HCT116 (cell line): Measurements from ENCODE around the gene RPS6KA6. TPM values are rescaled to one million over a fixed set of nuclear protein-coding genes. Genes with fewer than 3 reads are reported as not detected.

Experiments
- ATAC-seq: fragments of 200-7000 bp; cut with Tn5 transposase; 2 replicates; pipeline ENCODE4 v1.9.1; 2020; ENCODE audit warnings: mild to moderate bottlenecking, moderate library complexity
- BruUV-seq: library from RNA; stranded (reverse); fragments of 400-500 nt; replicated peaks from 2 replicates; lab custom pipeline; 2021; lab: Mats Ljungman, UMichigan
- CTCF ChIA-PET: fragments of 300-600 bp; sonication (Branson Sonifier 250); formaldehyde crosslinking; loops from one replicate; lab custom pipeline; 2021; ENCODE audit warnings: antibody characterized with exemption; lab: Charles Lee
- POLR2A ChIA-PET: fragments of 300-600, 350-600 bp; sonication (Branson Sonifier 250); formaldehyde crosslinking; loops from one replicate; lab custom pipeline; 2021; ENCODE audit warnings: antibody characterized with exemption; lab: Charles Lee
- RAD21 ChIA-PET, 2 experiments: fragments of 300-600 bp; sonication (Branson Sonifier 250); formaldehyde crosslinking; loops; one replicate each; lab custom pipeline; 2023; ENCODE audit warnings: low total read pairs in 2 of 2; ENCODE audit not compliant: uncharacterized antibody in 2 of 2, unreplicated experiment in 2 of 2, low non-redundant PET in 1 of 2; lab: Charles Lee
- DNase-seq: peaks from one replicate; pipeline ENCODE4 v3.0.0-alpha.2; 2010; ENCODE audit warnings: low read depth, low spot score
- H2AFZ ChIP-seq: fragments of 200-600 bp; shearing (Covaris generic), sonication (generic); 2 replicates; pipeline ENCODE4 v1.6.1; 2017; ENCODE audit warnings: low read depth, mixed run types, mixed read lengths, antibody characterized with exemption, low read length; ENCODE audit not compliant: poor library complexity, severe bottlenecking
- H3K27ac ChIP-seq: 2 replicates; pipeline ENCODE4 v1.5.1; 2012; ENCODE audit warnings: low read depth, low read length
- H3K27me3 ChIP-seq: fragments of 200-600 bp; sonication (generic); 2 replicates; pipeline ENCODE4 v1.6.1; 2016; ENCODE audit warnings: mixed run types, low read length, mixed read lengths; ENCODE audit not compliant: insufficient read depth
- H3K36me3 ChIP-seq, 2 experiments: fragments of 200-500 bp in 1 of 2; fragments of 200-600 bp in 1 of 2; sonication (Bioruptor generic) in 1 of 2; sonication (generic) in 1 of 2; 2 replicates each; pipeline versions ENCODE4 v1.5.1 to v1.6.1; 2014 to 2016; ENCODE audit warnings: low read length in 2 of 2, inconsistent platforms in 1 of 2, mixed read lengths in 1 of 2, mixed run types in 1 of 2; ENCODE audit not compliant: insufficient read depth in 2 of 2, control insufficient read depth in 1 of 2
- H3K4me1 ChIP-seq, 2 experiments: fragments of 200-600 bp in 1 of 2; sonication (generic) in 1 of 2; 2 replicates each; pipeline versions ENCODE4 v1.5.1 to v1.6.1; 2012 to 2017; ENCODE audit warnings: low read length in 2 of 2, inconsistent platforms in 1 of 2, mild to moderate bottlenecking in 1 of 2, mixed read lengths in 1 of 2, mixed run types in 1 of 2, moderate library complexity in 1 of 2; ENCODE audit not compliant: insufficient read depth in 2 of 2, control insufficient read depth in 1 of 2
- H3K4me2 ChIP-seq: fragments of 200-600 bp; sonication (generic); 2 replicates; pipeline ENCODE4 v1.6.1; 2017; ENCODE audit warnings: mixed run types, low read length, mixed read lengths
- H3K4me3 ChIP-seq, 2 experiments: fragments of 200-600 bp in 1 of 2; sonication (generic) in 1 of 2; replicated peaks in 1 of 2; 2 replicates each; pipeline ENCODE4 v1.5.1; 2011 to 2016; ENCODE audit warnings: low read length in 2 of 2, control low read depth in 1 of 2, low read depth in 1 of 2, mild to moderate bottlenecking in 1 of 2, mixed read lengths in 1 of 2, mixed run types in 1 of 2
- H3K79me2 ChIP-seq: fragments of 200-600 bp; sonication (generic); 2 replicates; pipeline ENCODE4 v1.6.1; 2017; ENCODE audit warnings: mild to moderate bottlenecking, mixed run types, low read length, moderate library complexity, mixed read lengths; ENCODE audit not compliant: insufficient read depth
- H3K9ac ChIP-seq: fragments of 200-600 bp; sonication (generic); 2 replicates; pipeline ENCODE4 v1.6.1; 2016; ENCODE audit warnings: low read length, mixed read lengths
- H3K9me2 ChIP-seq: fragments of 200-600 bp; sonication (generic), shearing (Covaris generic); 2 replicates; pipeline ENCODE4 v1.6.1; 2017; ENCODE audit warnings: mixed run types, mild to moderate bottlenecking, moderate library complexity; ENCODE audit not compliant: insufficient read depth
- H3K9me3 ChIP-seq, 2 experiments: fragments of 200-500 bp in 1 of 2; fragments of 200-600 bp in 1 of 2; sonication (Bioruptor generic) in 1 of 2; sonication (generic) in 1 of 2; 2 replicates each; pipeline ENCODE4 v1.6.1; 2014 to 2017; ENCODE audit warnings: low read length in 2 of 2, mixed read lengths in 2 of 2, inconsistent platforms in 1 of 2, low read depth in 1 of 2, mild to moderate bottlenecking in 1 of 2, mixed run types in 1 of 2, moderate library complexity in 1 of 2; ENCODE audit not compliant: control insufficient read depth in 1 of 2, insufficient read depth in 1 of 2
- H4K20me1 ChIP-seq: fragments of 200-600 bp; sonication (generic), shearing (Covaris generic); 2 replicates; pipeline ENCODE4 v1.6.1; 2017; ENCODE audit warnings: mixed run types, mild to moderate bottlenecking, moderate library complexity; ENCODE audit not compliant: insufficient read depth
- ATF3 ChIP-seq: IDR thresholded peaks from 2 replicates; pipeline ENCODE4 v1.6.1; 2012
- CBX3 ChIP-seq: IDR thresholded peaks from 2 replicates; pipeline ENCODE4 v1.6.1; 2012; ENCODE audit warnings: low read depth
- CEBPB ChIP-seq: IDR thresholded peaks from 2 replicates; pipeline ENCODE4 v1.6.1; 2012; ENCODE audit warnings: low read depth
- ELF1 ChIP-seq: IDR thresholded peaks from 2 replicates; pipeline ENCODE4 v1.6.1; 2012; ENCODE audit warnings: low read depth, borderline replicate concordance
- EZH2phosphoT487 ChIP-seq: fragments of 200-600 bp; IDR thresholded peaks from 2 replicates; pipeline ENCODE4 v1.6.1; 2018; ENCODE audit warnings: antibody characterized with exemption, borderline replicate concordance
- FOSL1 ChIP-seq: IDR thresholded peaks from 2 replicates; pipeline ENCODE4 v1.6.1; 2012; ENCODE audit warnings: low read depth
- POLR2A ChIP-seq: IDR thresholded peaks from 2 replicates; pipeline ENCODE4 v1.7.0; 2011; ENCODE audit warnings: borderline replicate concordance; ENCODE audit not compliant: insufficient read depth, insufficient read length; ENCODE audit errors: extremely low read depth
- POLR2AphosphoS5 ChIP-seq: IDR thresholded peaks from 2 replicates; pipeline ENCODE4 v1.6.1; 2011; ENCODE audit warnings: mild to moderate bottlenecking, low read depth, low read length, moderate library complexity
- RAD21 ChIP-seq: IDR thresholded peaks from 2 replicates; pipeline ENCODE4 v1.6.1; 2012; ENCODE audit warnings: low read depth, mild to moderate bottlenecking
- SRF ChIP-seq: IDR thresholded peaks from 2 replicates; pipeline ENCODE4 v1.6.1; 2012; ENCODE audit warnings: low read depth
- TCF7L2 ChIP-seq: IDR thresholded peaks from 2 replicates; pipeline ENCODE4 v1.7.0; 2011; ENCODE audit warnings: borderline replicate concordance, inconsistent platforms; ENCODE audit not compliant: insufficient read depth, insufficient read length; ENCODE audit errors: extremely low read depth
- ZFX ChIP-seq: fragments of 450-650 bp; IDR thresholded peaks from 2 replicates; pipeline ENCODE4 v1.6.1; 2017
- ZNF274 ChIP-seq: fragments of 200-500 bp; sonication (Bioruptor generic); IDR thresholded peaks from 2 replicates; pipeline ENCODE4 v1.6.1; 2014; ENCODE audit warnings: mild to moderate bottlenecking, low read depth, low read length, inconsistent platforms
- intact Hi-C: fragments of 100-400 bp; cut with micrococcal nuclease; formaldehyde crosslinking; loops from 2 replicates; pipeline ENCODE4 v1.10.0; 2022
- total RNA-seq: library from RNA; stranded (reverse); gene quantifications from one replicate; pipeline ENCODE4 v1.2.1, GENCODE V29; 2021; ENCODE audit not compliant: unreplicated experiment
- TF ChIP-seq, protein P1 (sequence below): IDR thresholded peaks from 2 replicates; pipeline ENCODE4 v1.6.1; 2012; ENCODE audit warnings: low read depth

Gene RPS6KA6
- total RNA-seq, 1 experiment from 2014 or later, result not detected

DNA sequence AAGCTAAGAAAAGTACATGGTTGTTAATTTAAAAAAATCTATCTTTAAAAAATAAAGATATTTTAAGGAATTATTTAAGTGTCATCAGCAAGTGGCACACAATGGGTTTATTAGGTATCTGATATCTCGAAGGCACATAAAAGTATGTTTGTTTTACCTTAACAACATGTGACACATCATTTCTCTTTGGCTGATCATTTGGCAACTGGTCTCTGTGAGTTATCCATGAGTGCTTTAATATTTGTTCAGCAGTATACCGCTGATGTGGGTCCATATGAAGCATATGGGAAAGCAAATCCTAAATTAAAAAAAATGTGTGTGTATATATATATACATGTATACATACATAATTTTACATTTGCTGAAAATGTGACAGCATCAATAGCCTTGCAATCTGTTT, 123.2 kb downstream of the RPS6KA6 start:
- H4K20me1 ChIP-seq, result no peaks in the 10 kb centered on the region
- CTCF ChIA-PET, result no interaction called here

More for the DNA sequence above, 123.2 kb downstream of the RPS6KA6 start:
- TF ChIP-seq POLR2AphosphoS5 (no peak), ZFX (no peak), RAD21 (no peak), FOSL1 (no peak), SRF (no peak), EZH2phosphoT487 (no peak), CEBPB (no peak), TCF7L2 (no peak), ATF3 (no peak), ZNF274 (no peak), POLR2A (no peak), CBX3 (no peak), ELF1 (no peak)
- TF ChIP-seq, protein P1, sequence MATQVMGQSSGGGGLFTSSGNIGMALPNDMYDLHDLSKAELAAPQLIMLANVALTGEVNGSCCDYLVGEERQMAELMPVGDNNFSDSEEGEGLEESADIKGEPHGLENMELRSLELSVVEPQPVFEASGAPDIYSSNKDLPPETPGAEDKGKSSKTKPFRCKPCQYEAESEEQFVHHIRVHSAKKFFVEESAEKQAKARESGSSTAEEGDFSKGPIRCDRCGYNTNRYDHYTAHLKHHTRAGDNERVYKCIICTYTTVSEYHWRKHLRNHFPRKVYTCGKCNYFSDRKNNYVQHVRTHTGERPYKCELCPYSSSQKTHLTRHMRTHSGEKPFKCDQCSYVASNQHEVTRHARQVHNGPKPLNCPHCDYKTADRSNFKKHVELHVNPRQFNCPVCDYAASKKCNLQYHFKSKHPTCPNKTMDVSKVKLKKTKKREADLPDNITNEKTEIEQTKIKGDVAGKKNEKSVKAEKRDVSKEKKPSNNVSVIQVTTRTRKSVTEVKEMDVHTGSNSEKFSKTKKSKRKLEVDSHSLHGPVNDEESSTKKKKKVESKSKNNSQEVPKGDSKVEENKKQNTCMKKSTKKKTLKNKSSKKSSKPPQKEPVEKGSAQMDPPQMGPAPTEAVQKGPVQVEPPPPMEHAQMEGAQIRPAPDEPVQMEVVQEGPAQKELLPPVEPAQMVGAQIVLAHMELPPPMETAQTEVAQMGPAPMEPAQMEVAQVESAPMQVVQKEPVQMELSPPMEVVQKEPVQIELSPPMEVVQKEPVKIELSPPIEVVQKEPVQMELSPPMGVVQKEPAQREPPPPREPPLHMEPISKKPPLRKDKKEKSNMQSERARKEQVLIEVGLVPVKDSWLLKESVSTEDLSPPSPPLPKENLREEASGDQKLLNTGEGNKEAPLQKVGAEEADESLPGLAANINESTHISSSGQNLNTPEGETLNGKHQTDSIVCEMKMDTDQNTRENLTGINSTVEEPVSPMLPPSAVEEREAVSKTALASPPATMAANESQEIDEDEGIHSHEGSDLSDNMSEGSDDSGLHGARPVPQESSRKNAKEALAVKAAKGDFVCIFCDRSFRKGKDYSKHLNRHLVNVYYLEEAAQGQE, result no peak
- BruUV-seq, result no TSS peak
- ATAC-seq, result no peak
- Histone ChIP-seq H3K9ac (no peak overlapping the region), H3K4me1 (no peaks in the 10 kb centered on the region), H3K27me3 (no peaks in the 10 kb centered on the region), H3K27ac (no peak overlapping the region), H2AFZ (no peak overlapping the region), H3K9me3 (no peaks in the 10 kb centered on the region), H3K9me2 (no peaks in the 10 kb centered on the region), H3K4me2 (no peak overlapping the region), H3K36me3 (no peaks in the 10 kb centered on the region), H3K79me2 (no peaks in the 10 kb centered on the region), H3K4me3 (no peak overlapping the region)
- intact Hi-C loops, result no loop called here
- no peak for DNase-seq
- POLR2A ChIA-PET, result no interaction called here
- RAD21 ChIA-PET, result no interaction called here
